Amygdala (tissue), 56 donors: ENCODE results near the gene LYAR.
A peak's percentile ranks its signal among the peaks of the same experiment; 100 is the strongest.
"Not testable (repeated sequence)": the region's sequence is repeated elsewhere in the genome, so short reads cannot be mapped to it uniquely, and the experiment has no call there.

Experiments used
- DNase-seq, 56 donors: peaks; one replicate each; lab custom pipeline; 2025; lab: John Stamatoyannopoulos, UW

The LYAR gene

DNA sequence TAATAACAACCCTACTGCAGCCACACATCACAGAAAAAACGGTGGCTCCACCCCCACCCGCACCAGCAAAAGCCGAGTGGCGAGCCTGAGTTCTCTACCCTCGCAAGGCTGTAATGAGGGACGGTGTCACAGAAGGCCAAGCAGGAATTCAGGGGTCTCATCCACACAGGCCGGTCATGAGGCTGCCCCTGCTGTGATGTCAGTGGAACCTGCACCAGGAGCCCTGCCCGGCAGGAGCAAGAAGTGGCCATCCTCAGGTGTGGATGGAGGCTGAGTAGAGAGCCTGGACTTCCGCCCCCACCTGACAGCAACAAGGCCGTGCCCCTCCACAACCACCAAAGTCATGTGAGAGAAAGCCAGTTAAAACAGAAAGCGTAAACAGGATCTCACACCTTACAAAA is 20.6 kb downstream of the LYAR start:
- DNase-seq, result no peak

GRCh38 chr4:4268776-4269175 is 21.2 kb downstream of the LYAR start:
- peak in 1 of 56 donors; percentile 33 for DNase-seq

- DNase-seq, result no peak
Measured at GRCh38 chr4:4267981-4268380, 22.0 kb downstream of the LYAR start.

DNA sequence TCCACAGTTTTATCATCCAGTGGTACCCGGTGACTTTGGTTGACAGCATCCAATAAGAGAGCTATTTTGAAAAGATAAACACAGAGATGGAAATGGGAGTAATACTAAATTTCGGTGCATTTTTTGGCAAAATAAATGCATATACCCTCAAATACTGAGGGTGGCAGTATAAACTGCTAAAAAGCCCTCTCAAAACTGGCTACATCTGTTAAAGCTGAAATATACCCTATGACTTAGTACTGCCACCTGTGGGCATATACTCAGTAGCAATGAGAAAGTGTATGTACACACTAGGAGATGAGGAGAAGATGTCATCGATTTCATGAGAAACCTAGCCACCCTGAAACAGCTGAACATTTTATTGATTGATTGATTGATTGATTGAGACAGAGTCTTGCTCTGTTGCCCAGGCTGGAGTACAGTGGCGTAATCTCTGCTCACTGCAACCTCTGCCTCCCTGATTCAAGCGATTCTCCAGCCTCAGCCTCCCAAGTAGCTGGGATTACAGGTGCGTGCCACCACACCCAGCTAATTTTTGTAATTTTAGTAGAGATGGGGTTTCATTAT is 29.7 kb downstream of the LYAR start:
- DNase-seq, result no peak

DNA sequence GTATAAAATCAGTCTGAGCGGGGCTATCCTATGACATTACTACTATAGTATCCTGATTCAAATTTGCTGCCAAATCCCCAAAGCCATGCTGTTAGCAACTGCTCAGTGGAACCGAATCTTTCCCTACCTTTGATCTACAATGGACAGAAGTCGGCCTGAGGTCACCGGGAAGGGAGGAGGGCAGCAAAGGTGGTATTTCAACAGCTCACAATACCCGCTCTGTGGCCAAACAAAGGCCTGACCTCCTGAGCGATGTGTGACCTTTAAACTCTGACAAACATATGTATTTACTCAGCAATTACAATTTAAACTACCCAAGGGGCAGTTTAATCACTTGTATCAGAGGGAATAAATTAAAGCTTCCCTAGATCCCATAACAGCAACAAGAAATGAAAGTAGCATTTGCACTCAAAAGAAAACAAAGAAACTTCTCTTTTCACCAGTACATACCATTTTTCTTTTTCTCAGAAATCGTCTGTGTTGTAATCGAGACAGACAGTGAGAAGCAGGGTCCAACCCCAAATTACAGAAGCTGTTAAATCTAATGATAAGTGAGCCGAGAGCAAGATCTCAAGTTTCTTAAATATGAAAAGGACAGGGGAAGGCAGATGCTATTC is 30.4 kb downstream of the LYAR start:
- no peak for DNase-seq

- not testable (repeated sequence) for DNase-seq
Measured at GRCh38 chr4:4257705-4258104, 32.2 kb downstream of the LYAR start.

DNA sequence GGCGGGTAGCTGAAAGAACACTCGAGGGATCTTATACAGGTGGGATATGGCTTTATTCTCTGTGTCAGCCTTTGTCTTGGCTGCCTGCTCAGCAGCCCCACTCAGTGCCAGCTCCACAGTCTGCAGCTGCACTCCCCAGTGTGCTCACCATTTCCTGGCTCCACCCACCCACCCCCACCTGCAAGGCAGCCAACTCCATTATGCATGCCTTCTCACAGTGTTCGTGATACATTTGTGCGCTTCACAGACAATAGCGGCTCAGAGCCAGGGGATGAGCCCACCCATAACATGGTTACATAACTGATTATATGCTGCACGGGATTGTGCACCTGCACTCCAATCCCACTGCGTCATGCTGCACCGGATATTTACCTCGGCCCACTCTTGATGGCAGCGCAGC is 33.2 kb downstream of the LYAR start:
- no peak for DNase-seq

- DNase-seq, result peak in 52 of 56 donors; percentile 1 to 87 (median 56)
Measured at GRCh38 chr4:4254666-4255065, 35.3 kb downstream of the LYAR start.

DNA sequence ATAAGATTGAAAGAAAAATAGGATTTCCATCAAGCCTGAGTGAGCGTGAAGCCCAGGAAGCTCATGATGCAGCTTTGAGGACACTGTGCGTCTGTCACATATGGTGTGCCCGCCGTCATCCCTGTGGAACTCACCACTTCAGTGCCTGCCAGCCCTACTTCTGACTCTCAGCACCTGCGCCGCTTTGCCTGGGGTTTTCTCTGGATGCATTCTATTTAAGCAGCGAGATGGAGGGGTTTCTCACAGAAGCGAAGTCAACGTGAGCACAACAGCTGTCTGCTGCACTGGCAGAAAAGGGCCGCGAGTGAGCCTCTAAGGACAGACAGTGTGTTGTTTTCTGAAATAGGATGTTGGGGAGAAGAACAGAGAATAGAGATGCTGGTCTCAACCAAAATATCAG is 35.8 kb downstream of the LYAR start:
- DNase-seq, result peak in 7 of 56 donors; percentile 4 to 43 (median 9)

- DNase-seq, result no peak
Measured at GRCh38 chr4:4249866-4250265, 40.1 kb downstream of the LYAR start.

- DNase-seq, result not testable (repeated sequence)
Measured at GRCh38 chr4:4249342-4249741, 40.6 kb downstream of the LYAR start.

DNA sequence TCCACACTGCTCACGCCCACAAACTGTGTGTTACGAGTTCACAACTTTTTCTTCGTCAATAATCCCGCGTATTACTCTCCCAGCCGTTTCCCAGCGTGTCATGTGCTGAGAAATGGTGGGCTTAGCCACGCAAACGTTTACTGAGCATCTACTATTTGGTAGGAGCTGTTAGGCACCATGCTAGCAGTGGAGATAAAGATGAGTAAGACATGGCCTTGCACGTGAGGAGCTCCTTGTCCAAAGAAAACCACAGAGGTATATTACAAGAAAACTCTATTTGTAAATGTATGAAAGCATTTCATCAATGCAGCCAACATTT is 41.1 kb downstream of the LYAR start:
- peak in 1 of 56 donors; percentile 54 for DNase-seq

DNA sequence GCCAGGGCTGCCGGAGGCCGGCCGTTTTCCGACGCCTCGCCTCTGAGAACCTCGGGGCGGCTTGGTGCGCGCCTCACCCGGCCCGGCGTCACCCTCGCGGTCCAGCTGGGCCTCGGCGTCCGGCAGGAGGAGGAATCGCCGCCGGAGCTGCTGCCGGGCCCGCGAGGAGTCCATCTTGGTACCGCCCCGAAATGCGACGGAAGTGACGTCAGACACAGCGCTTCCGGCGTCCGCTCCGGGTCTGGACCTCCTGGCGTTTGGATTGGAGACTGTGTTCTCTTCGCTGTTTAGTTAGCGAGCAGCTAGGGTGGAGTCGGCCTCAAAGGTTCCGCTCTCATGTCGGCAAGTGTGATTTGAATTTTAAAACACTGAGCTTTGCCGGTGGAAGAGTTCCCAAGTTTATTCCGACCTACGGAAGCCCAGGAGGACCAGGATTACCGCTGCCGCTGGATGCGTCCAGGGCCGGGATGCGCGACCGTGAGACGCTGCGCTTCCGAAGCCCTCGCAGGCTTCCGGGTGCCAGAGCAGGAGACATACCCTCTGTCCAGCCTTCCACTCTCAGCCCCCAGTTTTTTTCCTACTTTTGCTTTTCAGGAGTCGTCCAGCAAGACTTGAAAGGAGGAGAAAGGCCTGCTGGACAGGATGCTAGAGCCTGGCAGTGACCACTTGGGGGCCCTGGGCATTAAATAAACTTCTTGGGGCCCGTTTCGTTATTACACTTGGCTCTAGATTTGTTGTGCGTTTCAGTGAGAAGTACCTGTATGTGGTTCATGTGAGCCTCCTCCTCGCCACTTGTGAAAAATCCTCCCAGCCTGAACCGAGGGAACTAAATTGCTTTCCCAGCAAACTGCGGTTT is 41.7 kb downstream of the LYAR start, which contains the start of gene TMEM128:
Gene TMEM128 (minus strand): TSS at position 195 of the 856 bp plus-strand sequence. CDS start 21 bp downstream, at position 174.
- peak; percentile 74 to 97 (median 90) for DNase-seq

DNA sequence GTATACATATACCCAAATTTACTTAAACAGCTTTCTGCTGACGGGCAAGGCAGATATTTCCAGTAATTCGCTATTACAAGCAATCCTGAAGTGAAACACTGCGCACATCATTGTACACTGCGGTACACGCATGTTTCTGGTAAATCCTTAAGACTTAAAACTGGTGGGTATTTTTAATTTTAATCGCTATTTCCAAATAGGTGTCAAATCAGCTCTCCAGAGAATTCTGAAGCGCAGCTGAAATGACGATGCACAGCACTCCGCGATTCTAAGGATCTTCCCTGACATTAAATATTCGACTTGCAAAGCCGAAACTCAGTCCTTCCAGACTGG is 42.3 kb downstream of the LYAR start:
- DNase-seq, result no peak

GRCh38 chr4:4245172-4245571 is 44.8 kb downstream of the LYAR start:
- DNase-seq, result no peak

DNA sequence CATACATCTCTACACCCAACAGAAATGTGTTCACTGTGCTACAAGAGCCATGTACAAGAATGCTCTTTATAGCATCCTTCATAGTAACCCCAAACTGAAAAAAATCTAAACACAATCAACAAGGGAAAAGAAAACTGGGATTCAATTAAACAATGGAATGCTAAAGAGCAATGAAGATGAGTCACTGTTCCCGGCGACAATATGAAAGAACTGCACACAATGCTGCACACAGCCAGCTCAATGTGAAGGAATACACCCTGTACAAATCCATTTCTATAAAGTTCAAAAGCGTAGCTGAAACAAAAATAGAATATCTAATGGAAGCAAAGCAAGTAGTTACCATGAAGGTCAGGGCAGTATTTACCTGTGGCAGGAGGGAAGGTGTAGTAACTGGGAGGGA is 50.4 kb downstream of the LYAR start:
- DNase-seq, result not testable (repeated sequence)

- DNase-seq, result no peak
Measured at GRCh38 chr4:4233610-4234009, 56.3 kb downstream of the LYAR start.

DNA sequence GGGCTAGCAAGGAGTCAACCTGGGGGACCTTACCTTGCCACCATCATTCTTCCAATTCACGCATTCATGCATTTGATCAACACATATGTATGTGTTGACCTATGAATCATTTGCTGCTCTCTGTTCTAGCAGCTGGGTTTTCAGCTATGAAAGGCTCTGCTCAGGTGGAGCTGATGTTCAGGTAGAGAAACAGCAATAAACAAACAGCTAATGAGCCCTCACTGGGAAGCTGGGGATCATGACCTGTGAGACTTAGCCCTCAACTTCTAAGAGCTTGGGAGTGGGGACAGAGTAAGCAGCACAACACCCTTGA is 61.6 kb downstream of the LYAR start:
- no peak for DNase-seq

DNA sequence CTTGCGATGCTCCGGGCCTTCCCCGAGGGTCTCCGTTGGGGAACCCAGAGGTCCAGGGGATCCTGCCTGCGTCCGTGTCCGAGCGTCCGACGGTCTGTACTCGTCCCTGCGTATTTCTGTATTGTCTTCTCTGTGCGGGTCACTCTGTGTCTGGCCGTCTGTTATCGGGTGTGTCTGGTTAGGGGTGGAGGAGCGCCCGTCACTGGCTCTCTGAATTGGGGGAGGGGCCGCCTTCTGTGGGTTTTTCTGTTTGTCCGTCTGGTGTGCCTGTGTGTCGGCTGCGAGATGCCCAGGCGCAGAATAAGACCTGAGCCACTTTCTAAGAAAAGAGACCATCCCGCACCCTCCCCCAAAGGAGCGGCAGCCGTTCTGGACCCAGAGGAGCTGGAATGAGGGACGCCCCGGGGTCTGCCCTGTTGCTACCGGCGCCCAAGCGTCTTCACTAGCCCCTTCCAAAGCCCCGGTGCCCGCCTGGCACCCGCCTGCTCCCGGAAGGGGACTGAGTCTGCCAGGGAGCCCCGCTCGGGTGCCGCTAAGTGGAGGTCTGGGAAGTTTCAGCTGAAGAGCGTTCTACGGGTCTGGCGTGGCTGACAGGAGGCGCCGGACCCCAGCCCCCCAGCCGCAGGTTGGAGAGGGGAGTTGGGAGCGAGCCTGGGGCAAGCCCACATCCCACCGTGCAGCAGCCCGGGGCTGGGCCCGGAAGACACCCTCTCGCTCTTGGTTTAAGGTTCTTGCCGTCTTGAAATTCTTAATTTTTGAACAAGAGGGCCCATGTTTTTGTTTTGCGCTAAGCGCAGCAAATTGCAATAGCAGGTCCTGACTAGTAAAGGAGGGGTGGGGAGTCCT is 62.2 kb downstream of the LYAR start:
- DNase-seq, result no peak

GRCh38 chr4:4226606-4227438 is 63.1 kb downstream of the LYAR start, which contains the start of gene OTOP1:
Gene OTOP1, minus strand, starts transcription at chr4:4226929. Its CDS starts 65 bp downstream, at chr4:4226864.
- no peak for DNase-seq
